Activated gamma-delta T cell treated with anti-CD3 and anti-CD28 coated beads, Interleukin-2, amount 50 U/mL, for 16 hours (primary cell): Measurements from ENCODE around the gene DBNDD1.
"Not testable (repeated sequence)": the region's sequence is repeated elsewhere in the genome, so short reads cannot be mapped to it uniquely, and the experiment has no call there.

ENCODE experiments used
- DNase-seq: peaks from one replicate; pipeline ENCODE4 v3.0.0-alpha.2; 2020; ENCODE audit warnings: low read depth

The DBNDD1 gene

DNA sequence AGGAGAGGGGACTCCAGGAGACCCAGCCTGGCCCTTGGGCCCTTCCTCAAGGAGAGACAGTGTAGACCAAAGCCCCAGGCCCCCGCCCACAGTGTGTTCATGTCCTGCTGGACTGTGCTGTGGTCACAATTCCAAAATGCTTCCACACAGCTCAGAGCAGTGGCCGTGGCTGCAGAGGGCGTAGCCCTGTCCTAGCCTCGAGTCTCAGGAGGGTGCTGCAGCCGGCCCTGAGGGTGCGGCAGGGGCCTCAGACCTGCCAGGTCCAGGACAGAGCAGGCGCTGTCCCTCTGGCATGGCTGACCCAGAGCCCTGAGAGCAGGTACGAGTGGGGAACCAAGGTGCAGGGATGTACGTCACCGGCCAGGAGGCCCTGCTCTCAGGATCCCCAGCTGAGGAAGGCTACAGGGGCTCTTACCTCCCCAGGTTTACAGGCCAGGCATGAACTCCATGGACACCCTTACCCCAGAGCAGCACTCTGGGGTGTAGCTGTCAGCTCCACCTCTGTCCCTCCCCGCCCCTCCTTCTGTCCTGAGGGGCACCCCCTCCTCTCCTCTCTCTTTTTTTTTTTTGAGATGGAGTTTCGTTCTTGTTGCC lies 7.3 kb downstream of the DBNDD1 start:
- DNase-seq: no peak

DNA sequence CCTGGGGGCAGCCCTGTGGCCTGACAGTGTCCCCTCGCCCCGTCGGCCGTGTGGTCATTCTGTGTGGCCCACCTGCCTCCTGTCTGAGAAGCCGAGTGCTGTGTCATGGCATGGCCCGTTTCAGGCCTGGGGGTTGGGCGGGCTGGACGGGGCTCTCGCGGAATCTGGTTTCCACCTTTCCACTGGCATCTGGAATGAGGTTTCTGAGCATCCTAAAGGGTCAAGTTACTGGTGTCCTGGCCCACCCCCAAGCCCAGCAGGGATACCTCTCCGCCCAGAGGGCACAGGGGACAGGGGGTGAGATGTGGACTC lies 7.8 kb downstream of the DBNDD1 start:
- DNase-seq: no peak

DNA sequence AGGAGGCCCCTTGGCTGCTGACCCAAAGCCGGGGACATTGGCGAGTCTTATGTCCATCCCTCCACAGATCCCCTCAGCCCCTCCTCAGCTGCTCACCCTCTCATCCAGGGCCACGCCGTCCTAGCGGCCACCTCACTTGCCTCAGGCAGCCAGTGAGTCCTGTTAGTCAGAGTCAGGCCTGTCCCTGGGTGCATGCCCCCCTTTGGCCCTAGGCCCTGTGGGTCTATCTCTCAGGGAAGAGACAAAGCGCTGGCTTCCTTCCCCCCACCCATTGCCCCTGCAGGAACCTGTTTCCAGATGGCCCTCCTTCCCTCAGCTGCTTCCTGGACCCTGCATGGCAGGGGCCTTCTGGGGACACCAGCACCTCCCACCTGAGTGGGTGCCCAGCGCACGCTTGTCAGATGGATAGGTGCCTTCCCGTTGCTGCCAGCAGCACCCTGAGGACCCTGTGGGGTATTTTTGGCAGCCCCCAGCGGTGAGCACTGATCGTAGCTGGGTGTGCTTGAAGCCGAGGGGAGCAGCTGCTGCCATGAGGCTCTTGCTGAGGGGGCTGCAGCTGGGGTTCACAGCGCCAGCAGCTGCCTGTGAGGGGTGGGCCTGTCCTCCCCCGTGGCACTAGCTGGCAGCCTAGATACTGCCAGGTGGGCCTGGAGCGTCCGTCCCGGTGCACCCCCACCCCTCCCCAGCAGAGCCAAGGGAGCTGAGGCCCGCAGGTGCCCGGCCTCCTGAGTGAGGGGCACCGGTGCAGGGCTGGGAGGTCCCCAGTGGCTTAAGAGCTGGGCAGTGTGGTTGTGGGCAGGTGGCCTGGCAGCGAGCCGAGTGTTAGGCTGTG lies 8.4 kb downstream of the DBNDD1 start:
- no peak for DNase-seq

DNA sequence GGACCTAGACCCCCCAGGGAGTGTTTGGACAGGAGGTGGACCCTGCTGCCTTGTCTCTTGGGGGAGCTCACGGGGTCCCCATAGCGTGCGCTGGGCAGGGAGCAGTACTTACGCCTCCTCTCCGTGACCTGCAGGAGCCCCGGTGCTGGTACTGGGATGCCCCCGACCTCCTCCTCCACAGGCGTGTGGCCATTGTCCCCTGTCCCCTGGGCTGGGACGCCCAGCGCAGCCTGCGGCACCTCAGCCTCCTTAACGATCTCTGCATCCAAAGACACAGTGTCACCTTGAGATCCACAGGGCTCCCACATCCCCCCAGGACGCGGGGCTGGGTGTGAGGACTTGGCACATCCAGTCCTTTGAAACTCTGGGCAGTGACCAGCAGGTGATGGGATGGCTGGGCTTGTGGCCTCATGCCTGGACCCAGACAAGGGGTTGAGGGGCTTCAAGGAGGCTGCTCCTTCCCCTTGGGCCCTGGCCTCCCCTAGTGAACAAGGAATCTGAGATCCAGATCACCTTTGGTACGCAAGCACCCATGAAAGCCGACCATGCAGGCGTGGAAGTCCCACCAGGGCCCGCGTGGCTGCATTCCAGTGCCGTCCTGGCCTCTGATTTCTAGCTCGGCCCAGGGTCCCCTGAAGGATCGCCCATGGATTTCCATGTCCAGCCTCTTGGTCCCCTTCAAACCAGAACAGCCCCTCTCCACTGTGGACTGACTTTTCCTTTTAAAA lies 9.9 kb downstream of the DBNDD1 start:
- no peak for DNase-seq

DNA sequence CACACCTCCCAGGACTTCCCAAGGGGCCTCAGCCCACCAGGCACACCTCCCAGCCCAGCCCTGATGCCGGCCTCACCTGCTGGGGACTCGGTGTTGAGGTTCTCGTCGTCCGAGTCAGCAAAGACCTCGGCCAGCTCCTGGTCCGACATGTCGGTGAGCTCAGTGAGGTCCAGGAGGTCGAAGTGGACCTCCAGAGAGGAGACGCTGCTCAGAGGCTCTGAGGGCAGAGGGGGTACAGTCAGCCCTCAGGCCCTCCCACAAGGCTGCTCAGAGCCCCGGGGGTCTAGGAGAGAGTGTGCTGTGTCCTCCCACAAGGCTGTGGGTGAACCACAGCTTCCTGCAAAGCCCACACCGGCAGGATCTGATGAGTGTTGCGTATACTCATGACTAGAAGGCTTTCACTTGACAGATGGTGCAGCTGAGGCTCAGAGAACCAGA lies 10.5 kb downstream of the DBNDD1 start:
- peak; percentile 62 for DNase-seq

DNA sequence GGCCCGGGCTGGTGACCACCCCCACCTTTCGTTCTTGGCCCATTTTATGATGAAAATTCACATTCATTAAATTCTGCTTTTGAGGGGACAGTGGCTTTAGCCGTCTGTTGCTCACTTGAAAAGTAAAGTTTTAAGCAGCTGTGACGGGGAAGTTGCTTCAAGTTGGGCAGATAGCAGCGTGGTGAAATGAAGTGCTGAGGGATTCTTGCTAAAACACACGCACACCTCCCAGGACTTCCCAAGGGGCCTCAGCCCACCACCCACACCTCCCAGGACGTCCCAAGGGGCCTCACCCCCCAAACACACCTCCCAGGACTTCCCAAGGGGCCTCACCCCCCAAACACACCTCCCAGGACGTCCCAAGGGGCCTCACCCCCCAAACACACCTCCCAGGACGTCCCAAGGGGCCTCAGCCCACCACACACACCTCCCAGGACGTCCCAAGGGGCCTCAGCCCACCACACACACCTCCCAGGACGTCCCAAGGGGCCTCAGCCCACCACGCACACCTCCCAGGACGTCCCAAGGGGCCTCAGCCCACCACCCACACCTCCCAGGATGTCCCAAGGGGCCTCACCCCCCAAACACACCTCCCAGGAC lies 11.5 kb downstream of the DBNDD1 start:
- not testable (repeated sequence) for DNase-seq

DNA sequence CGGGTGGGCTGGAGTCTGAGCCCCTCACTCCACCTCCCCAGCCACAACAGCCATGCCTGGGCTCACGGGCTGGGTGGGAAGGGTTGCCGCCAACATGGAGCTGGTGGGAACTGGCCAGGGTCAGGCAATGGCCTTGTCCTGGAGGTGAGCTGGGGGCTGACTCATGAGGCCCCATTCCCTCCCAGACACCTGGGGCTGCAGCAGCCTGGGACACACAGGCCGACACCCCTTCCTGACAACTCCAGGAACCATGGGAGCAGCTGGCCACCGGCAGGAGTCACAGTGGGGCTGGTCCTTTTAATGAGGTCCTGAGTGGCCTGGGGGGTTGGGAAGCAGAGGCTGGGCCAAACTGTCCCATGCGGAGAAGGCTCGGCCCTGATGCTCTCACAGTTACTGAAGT lies 12.2 kb downstream of the DBNDD1 start:
- DNase-seq: no peak

DNA sequence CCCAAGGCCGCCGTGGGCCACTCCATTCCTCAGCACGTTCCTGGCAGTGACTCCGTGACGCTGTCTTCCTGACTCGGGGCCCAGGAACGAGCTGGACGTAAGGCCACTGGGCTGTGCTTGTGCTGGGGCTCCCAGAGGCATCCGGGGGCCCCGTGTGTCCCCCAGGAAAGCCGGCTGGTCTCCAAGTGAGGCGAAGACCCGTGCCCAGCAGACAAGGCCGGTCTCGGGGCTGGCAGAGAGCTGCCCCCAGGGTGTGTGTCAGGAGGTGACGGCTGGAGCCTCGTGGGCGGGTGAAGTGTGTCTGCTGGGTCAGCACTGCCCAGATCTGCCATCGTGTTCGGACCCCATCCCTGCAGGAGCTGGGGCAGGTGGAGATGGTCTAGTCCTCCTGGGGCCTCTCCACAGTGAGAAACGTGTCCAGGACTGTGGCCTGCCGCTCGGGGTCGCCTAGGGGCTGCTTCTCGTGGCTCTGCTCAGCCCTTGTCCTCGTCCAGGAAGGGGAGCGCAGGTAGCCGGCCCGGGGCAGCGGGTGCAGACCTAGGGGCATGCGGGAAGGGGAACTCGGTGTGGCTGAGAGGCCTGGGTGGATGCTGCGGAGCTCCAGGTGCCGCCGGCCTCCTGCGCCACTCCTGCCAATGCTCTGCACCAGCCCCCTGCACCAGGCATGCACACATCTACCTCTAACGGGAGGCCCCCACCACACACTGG lies 13.1 kb downstream of the DBNDD1 start:
- DNase-seq: no peak

DNA sequence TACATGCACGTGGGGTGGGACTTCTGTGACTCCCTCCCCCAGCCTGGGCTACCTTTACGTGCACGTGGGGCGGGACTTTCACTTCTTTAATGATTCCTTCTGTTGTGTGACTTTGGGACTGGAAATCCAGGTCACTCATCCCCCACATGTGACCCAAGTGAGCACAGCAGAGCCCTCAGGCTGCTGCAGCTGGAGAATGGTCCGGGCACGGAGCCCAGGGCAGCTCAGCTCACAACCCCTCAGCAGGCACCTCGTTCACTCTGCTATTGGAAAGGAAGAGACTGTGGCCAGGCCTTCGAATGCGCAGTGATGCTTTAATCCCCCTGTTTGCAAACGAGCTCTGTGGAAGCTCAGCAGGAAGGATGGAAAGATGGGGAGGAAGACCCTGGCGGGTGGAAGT lies 14.7 kb downstream of the DBNDD1 start:
- DNase-seq: no peak

DNA sequence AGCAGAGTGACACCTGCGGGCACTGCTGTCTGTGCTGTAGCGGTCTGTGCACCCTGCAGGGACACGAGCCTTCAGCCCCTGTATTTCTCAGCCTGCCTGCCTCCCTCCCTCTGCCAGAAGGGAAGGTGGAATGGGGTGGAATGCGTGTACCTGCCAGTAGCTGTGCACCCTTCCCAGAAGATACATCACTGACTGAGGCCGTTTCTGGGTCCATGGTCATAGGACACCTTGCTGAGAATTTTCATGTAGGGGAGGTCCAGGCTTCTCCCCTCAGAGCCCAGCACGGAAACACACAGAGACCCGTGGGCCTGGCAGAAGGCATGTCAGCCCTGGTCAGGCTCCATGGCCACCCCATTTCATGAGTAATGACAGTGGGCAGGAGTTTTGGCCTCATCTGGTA lies 16.5 kb downstream of the DBNDD1 start:
- DNase-seq: no peak

DNA sequence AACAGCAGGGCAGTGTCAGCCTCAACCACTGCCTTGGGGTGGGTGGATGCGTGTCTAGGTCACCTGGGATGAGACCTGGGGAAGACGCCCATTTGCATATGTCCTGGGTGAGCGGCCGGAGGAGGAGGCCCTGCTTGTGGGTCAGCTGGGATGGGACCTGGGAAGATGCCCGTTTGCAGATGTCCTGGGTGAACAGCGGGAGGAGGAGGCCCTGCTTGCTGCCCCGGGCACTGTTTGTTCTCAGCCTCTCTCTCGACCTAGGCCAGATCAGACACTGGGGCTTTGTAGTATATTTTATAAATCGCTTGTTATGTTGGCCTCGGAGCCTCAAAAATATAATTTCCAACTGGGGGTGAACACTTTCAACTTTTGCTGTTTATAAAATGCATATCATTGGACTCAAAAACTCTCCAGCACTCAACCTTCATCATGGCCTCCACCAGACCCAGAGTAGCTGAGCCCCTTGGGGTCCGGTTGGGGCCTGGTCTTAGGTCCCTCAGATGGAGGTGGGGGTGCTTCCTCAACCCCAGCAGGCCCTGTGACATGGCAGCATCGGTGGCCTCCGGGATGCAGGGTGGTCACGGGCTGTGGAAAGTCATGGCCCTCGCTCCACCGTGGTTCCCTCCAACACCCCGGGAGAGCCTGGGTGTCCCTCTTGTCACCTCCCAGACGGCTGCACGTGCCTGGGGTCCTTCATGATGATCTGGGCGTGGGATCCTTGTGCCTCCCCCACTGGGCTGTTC lies 17.3 kb downstream of the DBNDD1 start:
- no peak for DNase-seq

DNA sequence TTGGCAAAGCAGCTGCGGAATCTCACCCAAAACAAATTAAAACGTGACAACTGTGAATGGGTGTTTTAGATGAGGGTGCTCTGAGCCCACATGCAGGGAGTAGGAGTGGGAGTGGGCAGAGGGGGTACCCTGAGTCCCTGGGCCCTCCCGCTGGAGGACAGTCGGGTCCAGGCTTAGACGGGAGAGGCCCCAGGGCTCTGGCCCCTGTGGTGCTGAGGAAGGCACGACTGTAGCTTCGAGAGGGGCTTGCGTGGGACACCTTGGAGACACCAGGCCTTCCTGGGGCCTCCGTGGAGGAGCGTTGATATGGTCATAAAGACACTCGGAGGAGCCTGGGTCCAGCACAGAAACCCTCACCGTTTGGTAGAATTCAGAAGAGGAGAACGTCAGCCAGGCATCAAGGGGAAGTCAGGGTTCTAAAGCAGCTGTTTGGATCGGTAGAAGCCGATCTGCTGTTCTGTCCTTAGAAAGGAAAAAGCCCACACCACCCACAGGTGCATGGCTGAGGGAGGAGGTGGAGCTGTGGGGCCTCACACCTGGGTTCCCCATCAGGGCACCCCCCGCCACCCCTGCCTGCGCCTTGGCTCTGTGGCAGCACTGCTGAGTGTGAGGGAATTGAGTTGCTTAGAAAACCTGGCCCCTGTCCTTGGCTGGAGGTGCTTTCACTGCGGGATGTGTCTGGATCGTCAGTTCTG lies 18.4 kb downstream of the DBNDD1 start:
- DNase-seq: no peak

DNA sequence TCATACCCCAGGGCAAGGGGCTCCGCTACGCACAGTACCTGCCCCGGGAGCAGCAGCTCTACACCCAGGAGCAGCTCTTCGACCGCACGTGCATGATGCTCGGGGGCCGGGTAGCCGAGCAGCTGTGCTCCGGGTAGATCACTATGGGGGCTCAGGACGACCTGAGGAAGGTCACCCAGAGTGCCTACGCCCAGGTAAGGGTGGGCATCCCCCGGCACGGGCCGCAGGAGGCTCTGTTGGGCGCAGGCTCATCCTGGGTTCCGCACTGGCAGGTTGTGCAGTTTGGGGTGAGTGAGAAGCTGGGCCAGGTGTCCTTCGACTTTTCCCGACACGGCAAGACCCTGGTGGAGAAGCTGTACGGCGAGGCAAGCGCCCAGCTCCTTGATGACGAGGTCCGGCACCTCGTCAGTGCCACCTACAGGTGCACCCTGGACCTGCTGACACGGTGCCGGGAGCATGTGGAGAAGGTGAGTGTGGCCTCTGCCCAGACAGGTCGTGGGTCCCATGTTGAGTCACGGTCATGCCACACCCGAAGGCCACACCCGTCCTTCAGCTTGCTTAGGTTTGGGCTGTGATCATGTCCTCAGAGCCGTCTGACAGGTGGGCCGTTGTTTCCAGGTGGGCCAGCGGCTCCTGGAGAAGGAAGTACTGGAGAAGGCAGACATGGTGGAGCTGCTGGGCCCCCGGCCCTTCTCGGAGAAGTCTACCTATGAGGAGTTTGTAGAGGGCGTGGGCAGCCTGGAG lies 19.3 kb downstream of the DBNDD1 start:
- no peak for DNase-seq

DNA sequence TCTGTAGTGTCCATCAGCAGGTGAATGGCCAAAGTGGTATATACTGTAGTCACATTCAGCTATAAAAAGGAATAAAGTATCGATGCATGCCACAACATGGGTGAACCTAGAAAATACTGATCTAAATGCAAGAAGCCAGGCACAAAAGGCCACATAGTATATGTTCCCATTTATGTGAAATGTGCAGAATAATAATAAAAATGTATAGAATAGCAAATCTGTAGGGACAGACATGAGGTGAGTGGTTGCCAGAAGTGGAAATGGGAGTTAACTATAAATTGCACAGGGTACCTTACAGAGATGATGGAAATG lies 23.1 kb downstream of the DBNDD1 start:
- DNase-seq: no peak

DNA sequence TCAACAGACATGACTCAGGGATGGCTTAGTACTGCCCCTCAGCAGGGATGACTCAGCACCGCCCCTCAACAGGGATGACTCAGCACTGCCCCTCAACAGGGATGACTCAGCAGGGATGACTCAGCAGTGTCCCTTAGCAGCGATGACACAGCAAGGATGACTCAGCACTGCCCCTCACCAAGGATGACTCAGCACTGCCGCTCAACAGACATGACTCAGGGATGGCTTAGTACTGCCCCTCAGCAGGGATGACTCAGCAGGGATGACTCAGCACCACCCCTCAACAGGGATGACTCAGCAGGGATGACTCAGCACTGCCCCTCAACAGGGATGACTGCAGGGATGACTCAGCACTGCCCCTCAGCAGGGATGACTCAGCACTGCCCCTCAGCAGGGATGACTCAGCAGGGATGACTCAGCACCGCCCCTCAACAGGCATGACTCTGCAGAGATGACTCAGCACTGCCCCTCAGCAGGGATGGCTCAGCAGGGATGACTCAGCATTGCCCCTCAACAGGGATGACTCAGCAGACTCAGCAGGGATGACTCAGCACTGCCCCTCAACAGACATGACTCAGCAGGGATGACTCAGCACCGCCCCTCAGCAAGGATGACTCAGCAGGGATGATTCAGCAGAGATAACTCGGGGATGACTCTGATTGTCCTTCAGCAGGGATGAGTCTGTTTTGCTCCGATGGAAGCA lies 23.6 kb downstream of the DBNDD1 start:
- DNase-seq: peak; percentile 39

DNA sequence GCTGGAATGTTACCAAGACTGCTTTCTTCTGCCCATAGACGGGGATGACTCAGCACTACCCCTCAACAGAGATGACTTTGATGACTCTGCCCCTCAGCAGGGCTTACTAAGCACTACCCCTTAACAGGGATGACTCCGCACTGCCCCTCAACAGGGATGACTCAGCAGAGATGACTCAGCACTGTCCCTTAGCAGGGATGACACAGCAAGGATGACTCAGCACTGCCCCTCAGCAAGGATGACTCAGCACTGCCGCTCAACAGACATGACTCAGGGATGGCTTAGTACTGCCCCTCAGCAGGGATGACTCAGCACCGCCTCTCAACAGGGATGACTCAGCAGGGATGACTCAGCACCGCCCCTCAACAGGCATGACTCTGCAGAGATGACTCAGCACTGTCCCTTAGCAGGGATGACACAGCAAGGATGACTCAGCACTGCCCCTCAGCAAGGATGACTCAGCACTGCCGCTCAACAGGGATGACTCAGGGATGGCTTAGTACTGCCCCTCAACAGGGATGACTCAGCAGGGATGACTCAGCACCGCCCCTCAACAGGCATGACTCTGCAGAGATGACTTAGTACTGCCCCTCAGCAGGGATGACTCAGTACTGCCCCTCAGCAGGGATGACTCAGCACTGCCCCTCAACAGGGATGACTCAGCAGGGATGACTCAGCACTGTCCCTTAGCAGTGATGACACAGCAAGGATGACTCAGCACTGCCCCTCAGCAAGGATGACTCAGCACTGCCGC lies 24.4 kb downstream of the DBNDD1 start:
- peak; percentile 37 for DNase-seq

DNA sequence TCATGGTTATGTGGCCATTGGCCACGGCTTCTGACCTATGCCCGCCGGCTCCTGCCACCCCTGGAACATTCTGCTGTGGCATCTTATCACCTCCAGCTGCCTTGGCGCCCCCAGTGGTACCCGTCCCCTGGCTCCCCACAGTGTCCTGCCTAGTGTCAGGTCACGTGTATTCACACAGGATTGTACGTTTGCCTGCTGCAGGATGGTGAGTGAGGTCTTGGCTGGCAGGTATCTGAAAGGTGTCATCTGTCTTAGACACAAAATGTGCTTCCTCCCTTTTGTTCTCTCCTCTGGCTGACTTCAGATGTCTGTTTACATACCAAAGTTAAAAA lies 24.9 kb downstream of the DBNDD1 start:
- DNase-seq: no peak

DNA sequence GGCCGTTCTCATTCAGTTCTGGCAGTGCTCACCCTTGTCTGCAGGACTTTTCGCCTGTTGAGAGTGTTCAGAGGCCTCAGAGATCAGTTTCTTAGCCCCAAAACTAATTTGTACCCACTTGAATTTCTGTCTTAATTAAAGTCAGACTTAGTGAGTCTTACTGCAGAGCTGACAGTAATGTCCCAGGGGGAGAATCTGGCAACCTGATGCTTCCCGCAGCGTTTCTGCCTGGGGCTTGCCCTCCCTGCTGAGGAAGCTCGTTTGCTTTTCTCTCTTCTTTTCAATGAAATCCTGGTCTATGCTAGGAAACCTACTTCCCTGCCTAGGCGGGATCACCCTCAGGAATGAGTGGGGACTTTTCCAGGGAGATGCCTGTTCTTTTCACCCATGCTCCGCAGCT lies 25.3 kb downstream of the DBNDD1 start:
- DNase-seq: no peak

DNA sequence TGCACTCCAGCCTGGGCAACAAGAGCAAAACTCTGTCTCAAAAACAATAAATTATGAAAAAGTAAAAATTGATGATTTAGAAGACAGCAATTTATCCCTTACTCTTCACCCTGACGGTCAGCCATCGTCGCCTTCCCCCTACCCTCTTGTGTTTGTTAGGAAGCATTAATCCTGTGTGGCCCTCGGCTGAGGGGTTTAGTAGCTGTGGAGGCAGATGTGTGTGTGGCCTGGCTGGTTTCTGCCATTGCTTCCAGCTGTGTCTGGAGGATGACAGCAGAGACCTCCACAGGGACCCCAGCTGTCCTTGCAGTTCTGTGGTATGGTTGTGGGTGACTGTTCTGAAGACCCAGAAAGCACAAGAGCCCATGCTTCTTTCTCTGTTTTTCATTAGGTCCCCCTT lies 25.9 kb downstream of the DBNDD1 start:
- DNase-seq: no peak
